Ishikawa (cell line): Measurements from ENCODE around the gene SMCR8.

Experiments used
- CEBPB ChIP-seq: IDR thresholded peaks from 2 replicates; pipeline ENCODE4 v1.6.1; 2012
- CREB1 ChIP-seq: IDR thresholded peaks from 2 replicates; pipeline ENCODE4 v1.6.1; 2012; ENCODE audit warnings: low read depth
- EGR1 ChIP-seq: IDR thresholded peaks from 2 replicates; pipeline ENCODE4 v1.6.1; 2012
- EP300 ChIP-seq: IDR thresholded peaks from 2 replicates; pipeline ENCODE4 v1.6.1; 2012; ENCODE audit warnings: borderline replicate concordance
- FOXM1 ChIP-seq: IDR thresholded peaks from 2 replicates; pipeline ENCODE4 v1.6.1; 2012; ENCODE audit warnings: low read depth, borderline replicate concordance
- NFIC ChIP-seq: IDR thresholded peaks from 2 replicates; pipeline ENCODE4 v1.6.1; 2012
- RAD21 ChIP-seq: IDR thresholded peaks from 2 replicates; pipeline ENCODE4 v1.6.1; 2012; ENCODE audit warnings: low read depth
- TAF1 ChIP-seq: IDR thresholded peaks from 2 replicates; pipeline ENCODE4 v1.6.1; 2012; ENCODE audit warnings: low read depth, mild to moderate bottlenecking
- YY1 ChIP-seq: IDR thresholded peaks from 2 replicates; pipeline ENCODE4 v1.6.1; 2012; ENCODE audit warnings: low read depth
- TF ChIP-seq, protein P1 (sequence below): IDR thresholded peaks from 2 replicates; pipeline ENCODE4 v1.6.1; 2012
- TF ChIP-seq, protein P2 (sequence below): IDR thresholded peaks from 2 replicates; pipeline ENCODE4 v1.6.1; 2012; ENCODE audit warnings: low read depth, mild to moderate bottlenecking
- TF ChIP-seq, protein P3 (sequence below): IDR thresholded peaks from 2 replicates; pipeline ENCODE4 v1.6.1; 2012

DNA sequence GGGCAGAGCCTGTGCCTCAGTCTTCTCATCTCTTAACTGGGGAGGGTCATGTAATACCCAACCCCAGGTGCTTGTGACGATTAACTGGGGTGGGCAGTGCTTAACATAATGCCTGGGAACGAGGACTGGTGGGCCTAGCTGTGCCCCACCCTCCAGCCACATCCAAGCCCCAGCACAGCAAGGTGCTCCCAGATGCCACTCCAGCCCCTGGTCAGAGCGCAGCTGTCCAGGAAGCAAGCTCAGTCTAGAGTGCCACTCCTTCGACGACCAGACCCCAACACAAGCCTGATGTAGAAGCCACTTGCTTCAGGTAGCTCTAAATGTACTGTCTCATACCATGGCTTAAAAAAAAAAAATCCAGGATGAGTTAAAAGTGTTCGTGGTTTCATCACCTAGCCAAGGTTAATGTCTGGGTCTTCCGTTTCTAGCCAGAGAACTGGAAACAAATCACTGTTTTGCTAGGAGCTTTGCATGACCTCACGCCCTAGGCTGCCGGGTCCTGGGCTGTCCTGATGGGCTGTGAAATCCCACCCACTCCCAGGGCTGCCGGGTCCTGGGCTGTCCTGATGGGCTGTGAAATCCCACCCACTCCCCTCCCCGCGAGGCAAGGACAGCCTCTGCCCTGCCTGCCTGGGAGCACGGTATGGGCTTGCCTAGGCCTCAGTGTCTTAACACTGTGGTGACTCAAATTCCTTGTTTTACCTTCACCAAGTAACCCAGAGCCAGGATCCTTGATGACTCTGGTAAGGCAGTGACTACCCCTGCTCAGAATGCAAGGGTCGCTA, 47.0 kb upstream of the SMCR8 start:
- TF ChIP-seq, protein P1, sequence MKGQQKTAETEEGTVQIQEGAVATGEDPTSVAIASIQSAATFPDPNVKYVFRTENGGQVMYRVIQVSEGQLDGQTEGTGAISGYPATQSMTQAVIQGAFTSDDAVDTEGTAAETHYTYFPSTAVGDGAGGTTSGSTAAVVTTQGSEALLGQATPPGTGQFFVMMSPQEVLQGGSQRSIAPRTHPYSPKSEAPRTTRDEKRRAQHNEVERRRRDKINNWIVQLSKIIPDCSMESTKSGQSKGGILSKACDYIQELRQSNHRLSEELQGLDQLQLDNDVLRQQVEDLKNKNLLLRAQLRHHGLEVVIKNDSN = no peak
- TF ChIP-seq RAD21 (no peak), EP300 (no peak), TAF1 (no peak), CREB1 (no peak), EGR1 (no peak), FOXM1 (no peak), CEBPB (no peak), YY1 (no peak), NFIC (no peak)
- TF ChIP-seq, protein P2, sequence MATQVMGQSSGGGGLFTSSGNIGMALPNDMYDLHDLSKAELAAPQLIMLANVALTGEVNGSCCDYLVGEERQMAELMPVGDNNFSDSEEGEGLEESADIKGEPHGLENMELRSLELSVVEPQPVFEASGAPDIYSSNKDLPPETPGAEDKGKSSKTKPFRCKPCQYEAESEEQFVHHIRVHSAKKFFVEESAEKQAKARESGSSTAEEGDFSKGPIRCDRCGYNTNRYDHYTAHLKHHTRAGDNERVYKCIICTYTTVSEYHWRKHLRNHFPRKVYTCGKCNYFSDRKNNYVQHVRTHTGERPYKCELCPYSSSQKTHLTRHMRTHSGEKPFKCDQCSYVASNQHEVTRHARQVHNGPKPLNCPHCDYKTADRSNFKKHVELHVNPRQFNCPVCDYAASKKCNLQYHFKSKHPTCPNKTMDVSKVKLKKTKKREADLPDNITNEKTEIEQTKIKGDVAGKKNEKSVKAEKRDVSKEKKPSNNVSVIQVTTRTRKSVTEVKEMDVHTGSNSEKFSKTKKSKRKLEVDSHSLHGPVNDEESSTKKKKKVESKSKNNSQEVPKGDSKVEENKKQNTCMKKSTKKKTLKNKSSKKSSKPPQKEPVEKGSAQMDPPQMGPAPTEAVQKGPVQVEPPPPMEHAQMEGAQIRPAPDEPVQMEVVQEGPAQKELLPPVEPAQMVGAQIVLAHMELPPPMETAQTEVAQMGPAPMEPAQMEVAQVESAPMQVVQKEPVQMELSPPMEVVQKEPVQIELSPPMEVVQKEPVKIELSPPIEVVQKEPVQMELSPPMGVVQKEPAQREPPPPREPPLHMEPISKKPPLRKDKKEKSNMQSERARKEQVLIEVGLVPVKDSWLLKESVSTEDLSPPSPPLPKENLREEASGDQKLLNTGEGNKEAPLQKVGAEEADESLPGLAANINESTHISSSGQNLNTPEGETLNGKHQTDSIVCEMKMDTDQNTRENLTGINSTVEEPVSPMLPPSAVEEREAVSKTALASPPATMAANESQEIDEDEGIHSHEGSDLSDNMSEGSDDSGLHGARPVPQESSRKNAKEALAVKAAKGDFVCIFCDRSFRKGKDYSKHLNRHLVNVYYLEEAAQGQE = no peak
- TF ChIP-seq, protein P3, sequence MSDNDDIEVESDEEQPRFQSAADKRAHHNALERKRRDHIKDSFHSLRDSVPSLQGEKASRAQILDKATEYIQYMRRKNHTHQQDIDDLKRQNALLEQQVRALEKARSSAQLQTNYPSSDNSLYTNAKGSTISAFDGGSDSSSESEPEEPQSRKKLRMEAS = no peak
